Measurements from ENCODE around the gene SLC13A2.

The SLC13A2 gene

GRCh38 chr17:28511858-28512461, 38.5 kb downstream of the SLC13A2 start:
- H3K27ac ChIP-seq: no peak overlapping the region
- peaks cover 0 to 15% (median 8%) of the 10 kb centered on the region in 11 experiments; a peak in 13 of 22 replicates for H3K27me3 ChIP-seq
- H3K4me1 ChIP-seq: peaks cover 0 to 46% (median 19%) of the 10 kb centered on the region in 10 experiments; a peak in 15 of 20 replicates
- peak overlapping the region in 1 of 11 experiments; percentile 11; a peak in 1 of 22 replicates for H3K4me2 ChIP-seq
- no peaks in the 10 kb centered on the region for H4K20me1 ChIP-seq
- TF ChIP-seq Cebpa-rat (IDR thresholded peaks at IDR 0.05): no peak
- no peak overlapping the region for H3K9ac ChIP-seq
- no peaks in the 10 kb centered on the region for H3K36me3 ChIP-seq
- H3K4me3 ChIP-seq: no peak overlapping the region
- H3K9me3 ChIP-seq (replicated peaks in 1 of 11): peaks cover 0 to 15% (median 12%) of the 10 kb centered on the region in 11 experiments; a peak in 13 of 22 replicates

GRCh38 chr17:28513476-28513875, 40.0 kb downstream of the SLC13A2 start:
- Histone ChIP-seq H3K9me3 (replicated peaks in 1 of 11) (peaks cover 0 to 18% (median 12%) of the 10 kb centered on the region in 11 experiments; a peak in 13 of 22 replicates), H3K36me3 (no peaks in the 10 kb centered on the region), H3K4me1 (peaks cover 6 to 34% (median 22%) of the 10 kb centered on the region in 10 experiments), H3K27me3 (peaks cover 0 to 2% (median 0%) of the 10 kb centered on the region in 11 experiments; a peak in 5 of 22 replicates), H4K20me1 (no peaks in the 10 kb centered on the region), H3K4me2 (no peak overlapping the region), H3K4me3 (no peak overlapping the region), H3K9ac (no peak overlapping the region), H3K27ac (no peak overlapping the region)
- TF ChIP-seq Cebpa-rat (IDR thresholded peaks at IDR 0.05): no peak

- Histone ChIP-seq H3K36me3 (no peaks in the 10 kb centered on the region), H3K9ac (no peak overlapping the region), H3K4me3 (no peak overlapping the region), H3K9me3 (replicated peaks in 1 of 11) (peaks cover 0 to 18% (median 12%) of the 10 kb centered on the region in 11 experiments; a peak in 13 of 22 replicates), H3K27me3 (no peaks in the 10 kb centered on the region), H3K4me2 (no peak overlapping the region), H3K4me1 (peaks cover 17 to 34% (median 24%) of the 10 kb centered on the region in 10 experiments), H4K20me1 (no peaks in the 10 kb centered on the region), H3K27ac (no peak overlapping the region)
- TF ChIP-seq Cebpa-rat (IDR thresholded peaks at IDR 0.05): no peak
Measured at GRCh38 chr17:28514561-28515002, 41.1 kb downstream of the SLC13A2 start.

GRCh38 chr17:28515518-28515917, 42.1 kb downstream of the SLC13A2 start:
- H3K27ac ChIP-seq: no peak overlapping the region
- H4K20me1 ChIP-seq: no peaks in the 10 kb centered on the region
- H3K9ac ChIP-seq: no peak overlapping the region
- no peak overlapping the region for H3K4me3 ChIP-seq
- H3K36me3 ChIP-seq: no peaks in the 10 kb centered on the region
- no peak overlapping the region for H3K4me2 ChIP-seq
- no peak for TF ChIP-seq Cebpa-rat (IDR thresholded peaks at IDR 0.05)
- peaks cover 19 to 31% (median 27%) of the 10 kb centered on the region in 10 experiments for H3K4me1 ChIP-seq
- H3K27me3 ChIP-seq: no peaks in the 10 kb centered on the region
- H3K9me3 ChIP-seq (replicated peaks in 1 of 11): peaks cover 0 to 18% (median 12%) of the 10 kb centered on the region in 11 experiments; a peak in 13 of 22 replicates

GRCh38 chr17:28518132-28518531, 44.7 kb downstream of the SLC13A2 start:
- H3K9ac ChIP-seq: no peak overlapping the region
- no peak overlapping the region for H3K4me3 ChIP-seq
- peak overlapping the region in 4 of 11 experiments; percentile 12 to 43 (median 20); a peak in 4 of 22 replicates for H3K27ac ChIP-seq
- peaks cover 15 to 45% (median 42%) of the 10 kb centered on the region in 10 experiments for H3K4me1 ChIP-seq
- no peaks in the 10 kb centered on the region for H4K20me1 ChIP-seq
- H3K4me2 ChIP-seq: peak overlapping the region; percentile 3 to 85 (median 77); a peak in 19 of 22 replicates
- no peaks in the 10 kb centered on the region for H3K27me3 ChIP-seq
- H3K36me3 ChIP-seq: no peaks in the 10 kb centered on the region
- peaks cover 0 to 18% (median 12%) of the 10 kb centered on the region in 11 experiments; a peak in 13 of 22 replicates for H3K9me3 ChIP-seq (replicated peaks in 1 of 11)
- no peak for TF ChIP-seq Cebpa-rat (IDR thresholded peaks at IDR 0.05)

- Histone ChIP-seq H4K20me1 (no peaks in the 10 kb centered on the region), H3K36me3 (no peaks in the 10 kb centered on the region), H3K4me3 (no peak overlapping the region), H3K27me3 (no peaks in the 10 kb centered on the region), H3K4me1 (peaks cover 15 to 45% (median 42%) of the 10 kb centered on the region in 10 experiments), H3K4me2 (peak overlapping the region; percentile 3 to 85 (median 77); a peak in 20 of 22 replicates), H3K9ac (no peak overlapping the region), H3K27ac (peak overlapping the region in 4 of 11 experiments; percentile 12 to 43 (median 20); a peak in 6 of 22 replicates), H3K9me3 (replicated peaks in 1 of 11) (peaks cover 0 to 18% (median 12%) of the 10 kb centered on the region in 11 experiments; a peak in 13 of 22 replicates)
- no peak for TF ChIP-seq Cebpa-rat (IDR thresholded peaks at IDR 0.05)
Measured at GRCh38 chr17:28518578-28518977, 45.1 kb downstream of the SLC13A2 start.

GRCh38 chr17:28519236-28519635, 45.8 kb downstream of the SLC13A2 start:
- Histone ChIP-seq H4K20me1 (no peaks in the 10 kb centered on the region), H3K4me2 (peak overlapping the region; percentile 55 to 85 (median 77)), H3K27me3 (no peaks in the 10 kb centered on the region), H3K36me3 (no peaks in the 10 kb centered on the region), H3K27ac (peak overlapping the region in 10 of 11 experiments; percentile 5 to 74 (median 58); a peak in 16 of 22 replicates), H3K4me3 (no peak overlapping the region), H3K9me3 (replicated peaks in 1 of 11) (peaks cover 0 to 18% (median 12%) of the 10 kb centered on the region in 11 experiments; a peak in 13 of 22 replicates), H3K9ac (peak overlapping the region in 6 of 11 experiments; percentile 20 to 59 (median 32); a peak in 8 of 22 replicates), H3K4me1 (peaks cover 15 to 45% (median 42%) of the 10 kb centered on the region in 10 experiments)
- no peak for TF ChIP-seq Cebpa-rat (IDR thresholded peaks at IDR 0.05)

GRCh38 chr17:28520687-28521086, 47.2 kb downstream of the SLC13A2 start:
- Histone ChIP-seq H3K9me3 (replicated peaks in 1 of 11) (peaks cover 0 to 12% (median 9%) of the 10 kb centered on the region in 11 experiments; a peak in 13 of 22 replicates), H3K36me3 (no peaks in the 10 kb centered on the region), H3K9ac (no peak overlapping the region), H3K4me1 (peaks cover 15 to 45% (median 42%) of the 10 kb centered on the region in 10 experiments), H3K27me3 (no peaks in the 10 kb centered on the region), H4K20me1 (no peaks in the 10 kb centered on the region), H3K4me2 (peak overlapping the region in 9 of 11 experiments; percentile 67 to 85 (median 77); a peak in 16 of 22 replicates), H3K4me3 (no peak overlapping the region), H3K27ac (0 out of 22 replicates have a peak overlapping the region, but pooled peaks of 2 of the 11 experiments have one; percentile 56 to 74)
- TF ChIP-seq Cebpa-rat (IDR thresholded peaks at IDR 0.05): no peak
